GM13976 (cell line): ENCODE data around the gene CIDEA.

Experiments
- DNase-seq: peaks from one replicate; pipeline ENCODE4 v3.0.0; 2012; ENCODE audit warnings: low spot score
- CTCF ChIP-seq: IDR thresholded peaks from 2 replicates; pipeline ENCODE4 v1.5.1; 2012; ENCODE audit warnings: borderline replicate concordance, mild to moderate bottlenecking; ENCODE audit not compliant: insufficient read depth; ENCODE audit errors: extremely low read depth, missing control alignments, control extremely low read depth
- in situ Hi-C: fragments of 300-500 bp; cut with MboI; formaldehyde crosslinking; loops from one replicate; pipeline ENCODE4 v1.12.0; 2022; ENCODE audit warnings: low sequenced_read_pairs, mixed read lengths, inconsistent platforms; ENCODE audit not compliant: unreplicated experiment

The CIDEA gene

GRCh38 chr18:12301263-12302005 lies 47.3 kb downstream of the CIDEA start:
- no peak for DNase-seq
- in situ Hi-C loops, result no loop called here
- TF ChIP-seq CTCF, result no peak

- no peak for TF ChIP-seq CTCF
- in situ Hi-C loops, result no loop called here
- no peak for DNase-seq
Observed at GRCh38 chr18:12302391-12303147, 48.4 kb downstream of the CIDEA start.

- in situ Hi-C loops, result no loop called here
- TF ChIP-seq CTCF, result no peak
- no peak for DNase-seq
Observed at GRCh38 chr18:12304351-12305210, 50.4 kb downstream of the CIDEA start.

- no peak for TF ChIP-seq CTCF
- no peak for DNase-seq
- in situ Hi-C loops, result no loop called here
Observed at GRCh38 chr18:12305211-12305610, 51.0 kb downstream of the CIDEA start.

- no peak for DNase-seq
- TF ChIP-seq CTCF, result no peak
- in situ Hi-C loops, result no loop called here
Observed at GRCh38 chr18:12305930-12306629, 51.9 kb downstream of the CIDEA start.
